ENCODE data around the gene HBS1L.

The HBS1L gene

DNA sequence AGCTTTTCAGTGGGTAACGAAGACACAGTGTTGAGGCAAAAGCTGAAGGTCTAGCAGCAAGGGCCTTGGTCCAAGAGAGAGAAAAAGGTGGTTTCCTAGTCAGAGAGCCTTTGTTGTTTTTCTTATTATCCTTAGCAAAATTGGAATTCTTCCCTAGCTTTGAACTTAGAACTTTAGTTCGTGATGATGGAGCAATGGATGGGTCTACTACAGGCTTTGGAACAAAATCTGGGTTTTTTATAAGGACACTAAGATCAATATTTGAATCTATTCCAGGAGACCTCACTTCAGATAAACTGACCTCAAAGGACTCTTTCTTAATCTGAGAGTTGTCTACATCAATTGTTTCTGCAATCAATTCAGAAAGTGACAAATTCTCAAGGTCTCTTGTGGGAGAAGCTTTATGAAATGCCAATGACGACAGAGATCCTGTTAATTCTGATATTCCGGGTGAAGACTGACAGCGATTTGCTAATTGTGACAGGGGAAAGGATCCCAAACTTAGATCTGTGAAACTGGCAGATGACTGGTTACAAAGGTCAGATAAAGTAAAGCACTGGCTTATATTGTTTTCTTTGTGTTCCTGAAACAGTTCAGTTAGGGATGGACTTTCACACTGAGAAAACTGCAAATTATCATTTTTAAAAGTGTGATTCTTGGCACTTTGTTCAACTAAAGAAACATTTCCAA is 17.7 kb downstream of the HBS1L start:
- no peak for DNase-seq (ENCODE audit: low spot score)

DNA sequence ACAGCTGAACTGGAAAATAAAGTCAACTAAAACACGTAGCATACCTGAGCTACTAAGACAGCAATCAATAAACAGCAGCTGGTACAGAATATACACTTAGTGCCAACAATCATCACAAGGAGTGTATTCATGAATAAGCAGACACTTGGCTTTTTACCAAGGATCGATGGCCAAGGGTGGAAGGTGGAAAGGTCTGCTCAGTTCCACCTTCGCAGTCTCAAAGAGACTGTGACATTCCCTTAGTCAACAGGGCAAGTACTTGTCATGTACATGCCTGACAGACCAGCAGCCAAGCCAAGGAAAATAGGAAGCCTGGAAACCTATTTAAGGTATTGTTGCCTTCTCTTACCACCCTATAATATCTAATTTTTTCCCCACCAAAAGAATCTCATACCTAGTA is 21.4 kb downstream of the HBS1L start:
- DNase-seq (ENCODE audit: low spot score), result no peak

DNA sequence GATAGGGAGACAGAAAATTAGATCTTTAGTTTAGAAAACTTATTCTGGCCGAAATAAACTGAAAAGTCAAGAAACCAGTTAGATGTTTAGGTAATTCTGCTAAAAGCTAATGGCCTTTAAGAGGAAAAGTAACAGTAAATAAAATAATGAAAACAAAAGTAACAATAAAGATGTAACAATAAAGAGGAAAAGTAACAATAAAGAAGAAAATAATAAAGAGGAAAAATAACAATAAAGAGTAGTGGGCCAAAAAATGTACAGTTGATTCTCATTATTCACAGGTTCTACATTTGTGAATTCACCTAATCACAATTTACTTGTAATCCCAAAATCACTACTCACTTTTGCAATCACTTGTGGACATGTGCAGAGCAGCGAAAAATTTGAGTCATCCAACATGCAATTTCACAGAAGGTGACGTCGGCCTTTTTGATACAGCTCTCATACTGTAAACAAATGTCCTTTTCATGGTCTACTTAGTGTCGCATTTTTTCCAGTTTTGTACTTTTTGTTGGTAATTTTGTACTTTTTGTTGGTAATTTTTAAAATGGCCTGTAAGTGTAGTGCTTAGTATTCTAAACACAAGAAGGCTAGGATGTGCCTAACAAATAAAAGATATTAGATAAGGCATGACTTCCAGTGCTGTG is 24.0 kb downstream of the HBS1L start:
- DNase-seq (ENCODE audit: low spot score), result no peak

DNA sequence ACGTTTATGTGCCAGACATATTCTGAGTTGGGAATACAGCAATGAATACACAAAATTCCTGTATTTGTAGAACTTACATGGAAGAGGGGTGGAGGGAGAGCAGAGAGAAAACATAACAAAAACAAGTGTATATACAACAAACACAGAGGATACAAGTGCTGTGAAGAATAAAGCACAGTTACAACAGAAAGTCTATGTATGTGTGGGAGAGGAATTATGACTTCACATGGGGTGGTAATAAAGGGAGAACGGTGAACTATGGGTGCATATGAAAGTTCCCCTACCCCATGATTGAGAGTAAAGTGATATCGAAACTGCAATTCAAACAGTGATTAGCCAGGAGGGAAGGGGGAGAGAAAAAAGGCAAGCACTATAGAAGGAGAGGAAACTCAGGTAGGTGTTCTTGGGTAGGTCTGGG is 24.6 kb downstream of the HBS1L start:
- no peak for DNase-seq (ENCODE audit: low spot score)

DNA sequence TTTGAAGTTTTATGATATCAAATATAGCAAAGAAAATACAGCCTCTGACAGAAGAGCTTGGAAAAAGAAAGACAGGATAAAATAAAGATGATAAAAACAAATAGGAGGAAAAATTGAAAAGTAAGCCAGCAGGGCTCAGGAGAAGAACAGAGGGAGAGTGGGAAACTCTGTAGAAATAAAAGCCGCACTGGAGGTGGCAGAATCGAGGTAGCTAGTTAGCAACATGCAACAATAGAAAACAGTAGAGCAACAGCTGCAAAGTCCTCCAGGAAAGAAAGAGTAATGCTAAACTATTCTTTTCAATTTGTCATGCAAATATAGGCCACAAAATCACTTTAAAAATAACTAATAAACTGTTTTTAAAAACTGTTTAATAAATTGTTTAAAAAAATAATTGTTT is 28.8 kb downstream of the HBS1L start:
- no peak for DNase-seq (ENCODE audit: low spot score)

DNA sequence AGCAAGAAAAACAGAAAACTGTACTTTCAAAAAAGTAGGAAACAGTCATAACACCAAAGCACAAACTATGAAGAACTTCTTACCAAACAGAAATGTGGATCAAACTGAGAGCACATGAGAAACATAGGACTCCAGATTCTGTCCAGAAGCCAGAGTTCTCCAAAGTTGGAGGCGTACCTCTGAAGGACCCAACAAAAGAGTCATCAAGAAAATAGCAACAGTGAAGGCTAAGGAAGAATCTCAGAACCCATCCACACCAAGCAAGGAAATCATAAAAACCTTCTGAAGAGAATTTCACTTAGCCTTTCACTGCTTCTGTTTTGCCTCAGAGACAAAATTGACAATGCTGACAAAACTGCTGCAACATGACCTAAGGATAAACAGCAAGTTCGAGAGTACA is 29.4 kb downstream of the HBS1L start:
- no peak for DNase-seq (ENCODE audit: low spot score)

DNA sequence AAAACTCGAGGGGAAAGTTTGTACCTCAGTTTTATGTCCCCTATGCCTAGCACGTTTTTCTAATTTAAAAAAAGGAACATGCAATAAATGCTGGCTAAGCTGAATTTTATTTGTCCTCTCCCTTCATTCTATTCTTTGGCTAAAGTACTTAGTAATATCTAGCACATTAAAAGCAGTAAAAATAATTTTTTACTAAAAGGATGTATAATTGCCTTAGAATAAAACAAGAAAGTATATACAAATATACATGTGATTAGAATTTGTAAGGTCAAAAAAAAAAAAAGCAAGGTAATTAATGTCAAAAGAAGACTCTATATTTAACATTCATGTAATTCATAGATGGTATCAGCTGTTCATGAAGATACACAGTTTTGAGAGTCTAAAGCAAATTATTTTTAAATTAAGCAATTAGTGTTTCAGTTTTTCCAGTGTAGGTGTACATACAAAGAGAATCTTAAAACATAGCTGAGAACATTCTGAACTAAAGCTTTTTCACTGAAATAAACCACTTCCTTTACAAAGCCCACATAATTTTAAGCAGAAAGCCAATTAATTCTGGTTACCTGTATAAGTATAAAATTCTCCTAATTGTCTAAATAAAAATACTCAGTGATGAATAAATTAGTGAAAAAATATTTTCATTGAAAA is 32.4 kb downstream of the HBS1L start:
- DNase-seq (ENCODE audit: low spot score), result no peak

DNA sequence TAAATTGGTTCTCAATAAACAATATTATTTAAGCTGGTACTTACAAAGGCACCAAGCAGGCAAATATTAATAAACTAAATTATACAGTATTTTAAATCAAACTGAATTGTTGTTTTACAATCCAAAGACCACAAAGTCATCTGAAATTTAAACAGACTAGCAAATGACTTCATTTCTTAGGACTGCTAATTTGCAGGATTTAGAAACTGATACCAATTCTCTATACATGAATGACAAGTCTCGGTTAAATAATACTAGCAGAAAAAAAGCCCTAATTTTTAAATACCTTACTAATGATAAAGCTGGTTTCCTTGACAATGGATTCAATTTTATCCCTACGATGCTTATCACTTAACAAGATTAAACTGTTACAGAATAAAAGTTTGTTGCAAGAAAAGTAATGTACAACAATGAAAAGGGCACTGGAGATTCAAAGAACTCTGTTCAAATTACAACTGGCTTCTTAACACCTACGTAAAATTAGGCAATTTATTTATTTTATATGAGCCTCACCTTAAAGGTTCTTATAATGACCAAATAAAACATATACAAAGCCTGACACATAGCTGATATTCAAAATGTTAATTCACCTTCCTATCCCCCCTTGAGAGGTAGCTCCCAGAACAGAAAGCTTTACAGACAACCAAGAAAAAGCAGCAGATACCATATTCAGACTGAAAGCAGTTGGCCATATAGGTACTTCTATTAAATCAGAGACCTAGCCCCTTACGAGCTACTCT is 33.1 kb downstream of the HBS1L start:
- DNase-seq (ENCODE audit: low spot score), result no peak

DNA sequence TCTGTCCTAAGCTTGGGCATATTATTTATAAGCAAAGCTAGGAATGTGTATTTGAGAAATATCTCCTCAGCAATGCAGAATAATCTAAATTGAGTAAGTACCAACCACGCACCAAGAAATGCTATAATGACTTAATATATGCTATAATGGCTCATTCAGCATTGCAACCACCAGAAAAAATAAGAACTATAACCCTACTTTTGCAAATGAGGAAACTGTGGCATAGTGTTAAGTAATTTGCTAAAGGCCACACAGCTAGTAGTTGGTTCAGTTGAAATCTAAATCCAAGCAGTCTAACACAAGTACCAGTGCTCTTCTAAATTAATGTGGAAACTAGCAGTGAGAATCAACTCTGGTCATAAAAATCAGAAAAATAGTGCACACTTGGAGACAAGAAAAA is 35.7 kb downstream of the HBS1L start:
- no peak for DNase-seq (ENCODE audit: low spot score)

DNA sequence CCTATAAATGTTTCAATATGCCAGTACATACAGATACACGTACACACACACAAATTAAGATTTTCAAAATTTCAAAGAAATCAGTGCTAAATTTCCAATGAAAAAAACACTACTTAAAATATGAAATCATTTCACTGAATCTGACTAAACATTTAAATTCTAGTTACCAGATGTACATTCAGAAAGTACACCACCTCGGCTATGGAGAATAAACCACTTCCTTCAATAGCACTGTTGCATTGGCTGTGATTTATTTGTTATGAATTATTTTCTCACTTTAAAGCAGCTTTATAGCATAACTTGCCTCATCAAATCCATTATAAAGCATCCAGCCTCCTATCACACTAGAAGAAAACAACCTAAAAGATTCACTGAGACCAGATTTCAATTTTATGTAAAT is 36.6 kb downstream of the HBS1L start:
- DNase-seq (ENCODE audit: low spot score), result no peak

DNA sequence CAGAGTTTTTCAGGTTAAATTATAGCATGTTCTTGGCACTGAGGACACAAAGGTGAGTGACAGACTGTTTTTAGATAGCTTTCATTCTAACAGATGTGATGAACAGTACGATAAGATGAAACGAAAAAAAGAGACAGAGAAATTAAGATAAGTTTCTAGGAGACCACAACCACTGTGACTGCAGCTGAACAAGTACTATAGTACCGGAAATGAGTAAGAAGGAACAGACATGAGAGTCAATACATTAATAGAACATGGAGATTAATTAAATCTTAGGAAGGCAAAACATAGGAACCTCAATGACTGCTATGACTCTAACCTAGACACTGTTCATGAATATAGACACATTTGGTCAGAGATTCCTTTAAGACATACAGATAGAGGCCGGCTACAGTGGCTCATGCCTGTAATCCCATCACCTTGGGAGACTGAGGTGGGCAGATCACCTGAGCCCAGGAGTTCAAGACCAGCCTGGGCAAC is 40.2 kb downstream of the HBS1L start:
- no peak for DNase-seq (ENCODE audit: low spot score)

DNA sequence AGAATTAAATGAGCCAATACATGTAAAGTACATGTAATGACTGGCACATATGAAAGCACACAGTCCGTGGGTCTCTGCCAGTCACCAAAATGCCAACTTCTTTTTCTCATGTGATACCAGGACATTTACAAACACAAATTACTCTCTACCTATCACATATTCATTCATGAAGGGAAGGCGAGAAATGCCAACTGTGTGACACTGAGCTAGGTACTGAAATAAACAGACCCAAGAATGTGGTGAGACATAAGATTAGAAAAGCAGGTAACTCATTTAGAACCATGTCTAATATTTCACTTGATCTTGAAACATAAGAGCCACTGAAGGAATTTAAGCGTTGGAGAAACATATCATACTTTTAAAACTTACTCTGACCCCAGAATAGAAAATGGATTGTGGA is 41.4 kb downstream of the HBS1L start:
- DNase-seq (ENCODE audit: low spot score), result no peak

DNA sequence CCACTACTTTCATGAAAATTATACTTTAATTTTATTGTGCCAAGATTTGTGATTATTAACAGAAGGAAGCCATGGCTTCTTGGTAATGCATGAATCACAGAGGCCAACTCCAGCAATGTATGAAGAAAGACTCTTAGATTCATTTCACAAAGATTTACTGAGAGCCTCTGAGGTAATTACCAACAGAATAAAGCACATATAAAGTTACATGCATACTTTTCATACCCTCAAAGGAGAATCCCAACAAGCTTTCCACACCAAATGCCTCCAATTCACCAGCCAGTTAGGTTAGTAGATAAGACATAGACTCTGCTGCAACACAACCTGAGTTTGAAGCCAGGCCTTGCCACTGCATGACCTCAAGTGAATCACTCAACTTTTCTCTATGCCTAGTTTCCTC is 41.9 kb downstream of the HBS1L start:
- DNase-seq (ENCODE audit: low spot score), result no peak

DNA sequence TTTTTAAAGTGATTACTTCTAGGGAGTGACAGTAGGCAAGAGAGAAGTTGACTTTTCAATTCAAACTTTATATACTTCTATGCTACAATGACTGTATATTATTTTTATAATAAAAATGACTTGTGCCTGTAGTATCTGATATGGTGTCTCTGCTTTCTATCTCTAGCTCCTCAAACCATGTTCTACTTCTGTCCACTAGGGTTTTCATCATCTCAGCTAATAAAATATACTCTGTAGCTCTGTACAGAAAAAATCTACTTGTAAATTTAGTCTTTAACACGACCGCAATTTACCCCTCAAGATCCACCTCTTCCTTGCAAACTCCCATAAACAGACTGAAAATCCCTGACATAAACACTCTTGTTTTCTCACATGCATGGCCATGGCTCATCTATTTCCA is 42.3 kb downstream of the HBS1L start:
- no peak for DNase-seq (ENCODE audit: low spot score)

DNA sequence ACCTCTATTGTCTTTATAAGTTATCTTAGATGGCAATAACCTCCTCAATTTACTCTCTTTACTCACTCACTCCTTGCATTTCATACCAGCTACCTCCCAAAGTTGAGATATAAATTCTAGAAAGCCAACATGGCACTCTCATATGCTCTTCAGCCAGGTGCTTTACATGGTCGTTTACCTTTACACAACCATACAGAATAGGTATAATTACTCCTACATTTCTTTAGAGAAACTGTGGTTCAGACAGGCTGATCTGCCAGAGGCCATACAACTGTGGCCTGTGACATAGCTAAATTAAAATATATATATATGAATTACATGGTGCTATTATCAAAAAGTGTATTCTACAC is 45.7 kb downstream of the HBS1L start:
- DNase-seq (ENCODE audit: low spot score), result no peak

DNA sequence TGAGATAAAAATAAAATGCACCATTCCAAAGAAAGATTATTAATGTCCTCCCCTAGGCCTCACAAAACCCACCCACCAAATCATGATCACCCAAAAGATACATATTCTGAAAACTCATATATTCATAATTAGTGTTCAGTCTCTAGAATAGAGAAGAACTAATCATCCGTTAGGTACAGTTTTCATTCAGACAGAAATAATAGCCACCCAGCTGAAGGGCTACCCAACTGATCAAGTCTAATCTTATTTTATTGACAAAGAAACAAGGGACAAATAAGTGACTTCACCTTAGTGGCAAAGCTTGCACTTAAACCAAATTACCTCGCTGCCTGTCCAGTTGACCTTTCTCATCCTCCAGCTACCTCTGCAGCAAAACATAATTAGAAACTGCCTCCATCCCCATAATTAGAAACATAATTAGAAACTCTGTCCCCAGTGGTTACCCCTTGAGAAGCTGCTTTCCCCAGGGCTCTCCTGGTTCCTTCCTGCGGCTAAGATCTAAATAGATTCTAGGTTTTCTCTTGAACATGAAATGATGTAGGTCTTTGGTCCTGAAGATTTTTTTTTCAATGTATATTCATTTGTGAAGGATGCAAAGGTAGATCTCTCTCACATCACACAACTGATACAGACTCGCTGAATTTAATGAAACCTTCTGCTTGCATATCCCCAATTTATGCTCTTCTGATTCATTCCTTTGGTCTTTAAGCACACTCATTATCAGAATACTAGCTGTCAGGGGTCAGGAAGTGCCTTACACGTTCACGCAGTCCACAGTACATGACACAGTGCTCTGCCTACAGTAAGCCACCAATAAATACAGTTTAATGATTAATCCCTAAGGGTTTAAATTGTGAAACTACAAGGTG is 46.3 kb downstream of the HBS1L start:
- no peak for DNase-seq (ENCODE audit: low spot score)

DNA sequence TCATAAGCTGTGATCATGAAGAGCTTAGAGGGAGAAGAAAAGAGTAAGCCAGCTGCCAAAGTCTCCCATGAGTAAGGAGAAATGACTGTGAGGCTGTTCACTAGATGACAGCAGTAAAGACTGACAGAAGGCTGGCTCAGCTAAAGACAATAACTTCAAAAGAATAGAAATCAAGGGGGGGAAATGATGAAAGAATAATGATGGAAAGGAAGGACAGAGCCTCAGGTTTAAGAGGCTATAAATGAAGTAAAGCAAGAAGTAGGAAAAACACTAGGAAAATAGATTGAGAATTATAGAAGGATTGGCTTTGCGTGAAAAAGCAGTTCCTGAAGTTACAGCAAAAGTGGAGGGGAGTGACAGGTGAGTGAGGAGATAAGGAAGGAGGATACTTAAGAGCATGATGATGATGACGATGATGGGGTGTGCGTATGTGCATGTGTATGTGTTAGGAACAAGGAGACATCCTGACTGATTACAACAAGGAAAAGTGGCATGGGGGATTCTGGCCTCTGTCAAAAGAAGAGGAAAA is 48.2 kb downstream of the HBS1L start:
- DNase-seq (ENCODE audit: low spot score), result no peak

DNA sequence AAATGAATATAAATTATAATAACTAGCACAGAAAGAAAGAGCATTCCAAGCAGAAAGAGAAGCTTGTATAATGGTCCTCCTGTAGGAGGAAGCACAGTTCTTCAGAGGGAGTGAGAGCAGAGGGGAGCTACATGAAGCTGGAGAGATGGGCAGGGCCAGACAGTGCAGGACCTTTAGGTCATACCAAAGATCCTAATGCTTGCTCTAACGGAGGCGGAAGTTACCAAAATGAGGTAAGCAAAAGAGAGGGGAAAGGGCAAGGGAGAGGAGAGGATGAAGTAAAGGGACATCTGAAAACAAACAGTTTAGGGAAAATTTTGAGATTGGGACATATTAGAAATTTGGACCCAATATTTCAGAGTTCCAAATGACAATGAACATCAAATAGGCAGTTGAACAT is 50.2 kb downstream of the HBS1L start:
- DNase-seq (ENCODE audit: low spot score), result no peak

DNA sequence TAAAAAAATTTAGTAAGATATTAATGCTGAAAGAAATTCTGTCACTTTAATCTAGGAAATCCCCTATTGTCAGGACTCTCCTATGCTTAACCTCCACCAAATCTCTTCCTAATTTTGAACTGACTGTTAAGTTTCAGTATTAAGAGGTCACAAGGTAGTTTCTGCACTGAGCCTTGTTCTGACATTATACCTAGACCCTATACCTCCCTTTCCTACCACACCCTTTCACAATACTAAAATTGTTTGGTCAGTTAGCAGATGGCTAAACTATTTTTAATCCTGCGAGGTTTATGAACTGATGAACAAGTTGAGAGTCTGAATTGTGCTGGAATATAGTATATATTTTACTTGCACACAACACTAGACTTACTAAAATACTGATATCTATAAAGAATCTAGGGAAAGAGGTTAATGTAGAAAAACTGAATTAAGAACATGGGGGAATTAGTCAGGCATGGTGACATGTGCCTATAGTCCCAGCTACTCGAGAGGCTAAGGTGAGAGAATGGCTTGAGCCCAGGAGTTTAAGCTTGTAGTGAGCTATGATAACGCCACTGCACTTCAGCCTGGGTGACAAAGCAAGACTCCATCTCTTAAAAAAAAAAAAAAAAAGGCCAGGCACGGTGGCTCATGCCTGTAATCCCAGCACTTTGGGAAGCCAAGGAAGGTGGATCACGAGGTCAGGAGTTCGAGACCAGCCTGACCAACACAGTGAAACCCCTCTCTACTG is 51.5 kb downstream of the HBS1L start:
- no peak for DNase-seq (ENCODE audit: low spot score)

DNA sequence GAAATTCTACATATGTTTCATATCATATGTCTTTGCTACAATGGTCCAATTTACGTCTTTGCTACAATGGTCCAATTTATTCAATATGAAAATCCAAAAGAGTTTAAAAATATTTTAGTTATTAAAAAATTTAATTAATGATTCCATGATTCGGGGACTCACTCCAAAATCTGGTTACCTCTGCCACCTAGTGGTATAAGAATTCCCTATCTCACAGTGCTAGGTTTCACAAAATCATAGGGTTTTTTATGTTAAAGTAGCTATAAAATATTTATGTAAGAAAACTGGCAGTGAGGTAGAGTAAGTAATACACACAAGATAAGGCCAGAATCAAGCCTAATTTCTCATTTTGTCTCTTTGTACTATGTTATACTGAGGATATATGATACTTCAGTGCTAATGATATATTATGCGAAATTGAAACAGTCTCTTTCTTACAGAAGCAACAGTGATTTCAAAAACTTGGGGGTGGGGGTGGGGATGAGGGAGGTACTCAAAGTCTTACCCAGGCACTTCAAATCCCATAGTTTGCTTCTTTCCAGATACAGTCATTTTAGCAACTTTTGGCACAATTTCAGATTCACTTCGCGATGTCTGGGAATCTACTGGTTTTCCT is 52.3 kb downstream of the HBS1L start:
- no peak for DNase-seq (ENCODE audit: low spot score)

Measured in left forelimb (tissue), 1 donor.